Fibroblast of pulmonary artery (primary cell): ENCODE measurements around the gene TBCEL.
A peak's percentile ranks its signal among the peaks of the same experiment; 100 is the strongest.

Experiments
- DNase-seq: peaks from one replicate; pipeline ENCODE4 v3.0.0-alpha.2; 2010; ENCODE audit warnings: low read depth
- H3K4me3 ChIP-seq: replicated peaks from 2 replicates; pipeline ENCODE4 v1.5.1; 2011; ENCODE audit warnings: low read depth, mild to moderate bottlenecking, control low read depth, low read length, moderate library complexity
- CTCF ChIP-seq: IDR thresholded peaks from 2 replicates; pipeline ENCODE4 v1.5.1; 2011; ENCODE audit warnings: mild to moderate bottlenecking, control low read depth, low read length, inconsistent platforms; ENCODE audit errors: missing control alignments

TBCEL gene

GRCh38 chr11:121068787-121069186 is 44.9 kb downstream of the TBCEL start:
- no peak for TF ChIP-seq CTCF
- no peak overlapping the region for H3K4me3 ChIP-seq
- no peak for DNase-seq

- TF ChIP-seq CTCF = no peak
- DNase-seq = no peak
- H3K4me3 ChIP-seq = no peak overlapping the region
Measured at GRCh38 chr11:121070951-121071845, 47.3 kb downstream of the TBCEL start.

GRCh38 chr11:121071846-121072450 is 48.0 kb downstream of the TBCEL start:
- no peak overlapping the region for H3K4me3 ChIP-seq
- no peak for TF ChIP-seq CTCF
- DNase-seq = no peak

- TF ChIP-seq CTCF = no peak
- no peak for DNase-seq
- no peak overlapping the region for H3K4me3 ChIP-seq
Measured at GRCh38 chr11:121081321-121081720, 57.4 kb downstream of the TBCEL start.

GRCh38 chr11:121082219-121082618 is 58.3 kb downstream of the TBCEL start:
- DNase-seq = no peak
- H3K4me3 ChIP-seq = no peak overlapping the region
- no peak for TF ChIP-seq CTCF

GRCh38 chr11:121082670-121083069 is 58.8 kb downstream of the TBCEL start:
- no peak for TF ChIP-seq CTCF
- DNase-seq = peak; percentile 24
- H3K4me3 ChIP-seq = no peak overlapping the region

- peak; percentile 11 for DNase-seq
- H3K4me3 ChIP-seq = no peak overlapping the region
- TF ChIP-seq CTCF = no peak
Measured at GRCh38 chr11:121086866-121087265, 63.0 kb downstream of the TBCEL start.
